H1 (cell line): Measurements from ENCODE around the gene SOX10. TPM values are rescaled to one million over a fixed set of nuclear protein-coding genes. Genes with fewer than 3 reads are reported as not detected.

Source experiments
- CTCF ChIA-PET: fragments of 300-600 bp; sonication (Branson Sonifier 250); formaldehyde crosslinking; loops from one replicate; lab custom pipeline; 2021; ENCODE audit not compliant: partially characterized antibody; lab: Charles Lee
- POLR2A ChIA-PET: fragments of 300-600 bp; sonication (Branson Sonifier 250); formaldehyde crosslinking; loops from one replicate; lab custom pipeline; 2021; ENCODE audit warnings: inconsistent platforms; ENCODE audit not compliant: partially characterized antibody; lab: Charles Lee
- DNase-seq, 2 experiments: peaks; one replicate each; pipeline versions ENCODE4 v3.0.0 to v3.0.0-alpha.2; 2010 to 2022; ENCODE audit warnings: low spot score in 2 of 2, low read depth in 1 of 2, mixed read lengths in 1 of 2
- FAIRE-seq: peaks from 2 replicates; lab custom pipeline; 2011; peaks lifted over from hg19 to GRCh38; lab: Jason Lieb, UNC
- H2AFZ ChIP-seq: 2 replicates; pipeline ENCODE4 v1.8.1; 2012; ENCODE audit warnings: low read length, inconsistent platforms
- H2AK5ac ChIP-seq: 2 replicates; pipeline ENCODE4 v1.6.1; 2013; ENCODE audit warnings: low read depth, low read length
- H2BK120ac ChIP-seq: replicated peaks from 2 replicates; pipeline ENCODE3; 2013; ENCODE audit warnings: low read depth, low read length, inconsistent platforms
- H2BK12ac ChIP-seq: 2 replicates; pipeline ENCODE4 v1.6.1; 2013; ENCODE audit warnings: low read depth, low read length
- H2BK15ac ChIP-seq: 2 replicates; pipeline ENCODE4 v1.6.1; 2013; ENCODE audit warnings: low read length
- H2BK20ac ChIP-seq: 2 replicates; pipeline ENCODE4 v1.6.1; 2013; ENCODE audit warnings: low read length
- H2BK5ac ChIP-seq: 2 replicates; pipeline ENCODE4 v1.6.1; 2013; ENCODE audit warnings: low read depth, low read length
- H3K14ac ChIP-seq: 2 replicates; pipeline ENCODE4 v1.6.1; 2013; ENCODE audit warnings: inconsistent platforms; ENCODE audit not compliant: insufficient read length
- H3K18ac ChIP-seq: 2 replicates; pipeline ENCODE4 v1.6.1; 2013; ENCODE audit warnings: low read length; ENCODE audit errors: extremely low read depth
- H3K23ac ChIP-seq: 2 replicates; pipeline ENCODE4 v1.6.1; 2013; ENCODE audit warnings: inconsistent platforms; ENCODE audit not compliant: insufficient read length
- H3K23me2 ChIP-seq: 2 replicates; pipeline ENCODE4 v1.6.1; 2013; ENCODE audit warnings: low read depth, low read length
- H3K27ac ChIP-seq: 2 replicates; pipeline ENCODE4 v1.6.1; 2011; ENCODE audit warnings: low read depth, low read length, inconsistent platforms
- H3K27me3 ChIP-seq, 4 experiments: replicated peaks in 1 of 4; 1 replicate in 1 of 4; 2 replicates in 3 of 4; pipeline versions ENCODE4 v1.6.1 to v1.8.1; 2011 to 2013; ENCODE audit warnings: low read length in 3 of 4, mild to moderate bottlenecking in 3 of 4, inconsistent platforms in 2 of 4, mixed read lengths in 2 of 4, moderate library complexity in 1 of 4; ENCODE audit not compliant: control insufficient read depth in 3 of 4, insufficient read depth in 3 of 4; ENCODE audit errors: extremely low read depth in 1 of 4
- H3K36me3 ChIP-seq, 4 experiments: 2 replicates each; pipeline versions ENCODE4 v1.6.1 to v1.8.1; 2011 to 2013; ENCODE audit warnings: mild to moderate bottlenecking in 4 of 4, low read length in 3 of 4, moderate library complexity in 2 of 4, control low read depth in 1 of 4, inconsistent platforms in 1 of 4; ENCODE audit not compliant: insufficient read depth in 4 of 4, control insufficient read depth in 2 of 4
- H3K4ac ChIP-seq: replicated peaks from 2 replicates; pipeline ENCODE3; 2013; ENCODE audit warnings: low read length, low read depth, mixed read lengths, inconsistent platforms; ENCODE audit not compliant: insufficient read length
- H3K4me1 ChIP-seq, 4 experiments: replicated peaks in 1 of 4; 1 replicate in 1 of 4; 2 replicates in 3 of 4; pipeline versions ENCODE4 v1.6.1 to v1.8.1; 2011 to 2013; ENCODE audit warnings: low read length in 3 of 4, inconsistent platforms in 2 of 4, mixed read lengths in 1 of 4; ENCODE audit not compliant: insufficient read depth in 4 of 4, control insufficient read depth in 3 of 4
- H3K4me2 ChIP-seq, 2 experiments: 2 replicates each; pipeline versions ENCODE4 v1.6.1 to v1.8.1; 2011 to 2013; ENCODE audit warnings: low read depth in 2 of 2, low read length in 2 of 2, control low read depth in 1 of 2, inconsistent platforms in 1 of 2, mild to moderate bottlenecking in 1 of 2; ENCODE audit not compliant: insufficient read depth in 1 of 2
- H3K4me3 ChIP-seq, 4 experiments: fragments of 200-600, 300-600 bp in 1 of 4; sonication (generic), shearing (Covaris generic), sonication (Bioruptor Twin) in 1 of 4; 2 replicates each; pipeline versions ENCODE4 v1.5.1 to v1.8.1; 2011 to 2016; ENCODE audit warnings: low read length in 4 of 4, low read depth in 3 of 4, control low read depth in 2 of 4, inconsistent platforms in 2 of 4, mild to moderate bottlenecking in 2 of 4, mixed read lengths in 1 of 4, moderate library complexity in 1 of 4; ENCODE audit not compliant: insufficient read depth in 2 of 4; ENCODE audit errors: extremely low read depth in 1 of 4
- H3K56ac ChIP-seq: replicated peaks from 2 replicates; pipeline ENCODE3; 2013; ENCODE audit warnings: low read depth, mild to moderate bottlenecking, mixed read lengths, low read length, inconsistent platforms; ENCODE audit not compliant: insufficient read length
- H3K79me1 ChIP-seq: 2 replicates; pipeline ENCODE4 v1.6.1; 2013; ENCODE audit warnings: low read depth, low read length, control low read depth
- H3K79me2 ChIP-seq, 2 experiments: 2 replicates each; pipeline versions ENCODE4 v1.6.1 to v1.8.1; 2012 to 2013; ENCODE audit warnings: low read length in 2 of 2, mild to moderate bottlenecking in 2 of 2, inconsistent platforms in 1 of 2; ENCODE audit not compliant: insufficient read depth in 2 of 2, control insufficient read depth in 1 of 2
- H3K9ac ChIP-seq, 4 experiments: replicated peaks in 1 of 4; 1 replicate in 1 of 4; 2 replicates in 3 of 4; pipeline versions ENCODE4 v1.6.1 to v1.8.1; 2011 to 2013; ENCODE audit warnings: low read depth in 3 of 4, low read length in 3 of 4, control low read depth in 2 of 4, mild to moderate bottlenecking in 2 of 4, moderate library complexity in 2 of 4, inconsistent platforms in 1 of 4; ENCODE audit errors: extremely low read depth in 1 of 4
- H3K9me3 ChIP-seq, 2 experiments: 2 replicates each; pipeline versions ENCODE4 v1.6.1 to v1.8.1; 2012 to 2013; ENCODE audit warnings: mild to moderate bottlenecking in 2 of 2, moderate library complexity in 2 of 2, control low read depth in 1 of 2, inconsistent platforms in 1 of 2, low read depth in 1 of 2, low read length in 1 of 2, mixed read lengths in 1 of 2; ENCODE audit not compliant: insufficient read depth in 2 of 2
- H4K20me1 ChIP-seq, 2 experiments: replicated peaks in 1 of 2; 2 replicates each; pipeline versions ENCODE3 to v1.8.1; 2011 to 2013; ENCODE audit warnings: inconsistent platforms in 2 of 2, low read length in 2 of 2, mild to moderate bottlenecking in 1 of 2; ENCODE audit not compliant: insufficient read depth in 2 of 2, control insufficient read depth in 1 of 2
- H4K5ac ChIP-seq: 2 replicates; pipeline ENCODE4 v1.6.1; 2013; ENCODE audit warnings: low read length, low read depth, mixed read lengths, inconsistent platforms; ENCODE audit not compliant: insufficient read length
- H4K8ac ChIP-seq: 2 replicates; pipeline ENCODE4 v1.8.0; 2013; ENCODE audit warnings: mild to moderate bottlenecking, moderate library complexity, low read length, inconsistent platforms; ENCODE audit not compliant: insufficient read depth; ENCODE audit errors: extremely low read depth
- H4K91ac ChIP-seq: replicated peaks from 2 replicates; pipeline ENCODE3; 2013; ENCODE audit warnings: low read length, mixed read lengths, inconsistent platforms; ENCODE audit not compliant: insufficient read length
- BACH1 ChIP-seq: IDR thresholded peaks from 2 replicates; pipeline ENCODE4 v1.6.1; 2012; ENCODE audit warnings: low read length, improper control_type of control experiment
- BCL11A ChIP-seq, 2 experiments: IDR thresholded peaks; one replicate each; pipeline ENCODE4 v1.6.1; 2011; ENCODE audit warnings: low read depth in 2 of 2, low read length in 2 of 2, mild to moderate bottlenecking in 2 of 2
- CBX8 ChIP-seq: fragments of 300-800, 300-1000 bp; sonication (generic); IDR thresholded peaks from 2 replicates; pipeline ENCODE4 v1.7.1; 2016; ENCODE audit warnings: low read depth, low read length, borderline replicate concordance
- CHD1 ChIP-seq: IDR thresholded peaks from 2 replicates; pipeline ENCODE4 v1.6.1; 2012; ENCODE audit warnings: low read depth, low read length, improper control_type of control experiment
- CTBP2 ChIP-seq: IDR thresholded peaks from 2 replicates; pipeline ENCODE4 v1.7.0; 2011; ENCODE audit warnings: borderline replicate concordance, mild to moderate bottlenecking, moderate library complexity, mixed read lengths, low read length; ENCODE audit not compliant: insufficient read depth, insufficient read length
- GABPA ChIP-seq: IDR thresholded peaks from 2 replicates; pipeline ENCODE4 v1.6.1; 2011; ENCODE audit warnings: mild to moderate bottlenecking, low read length, moderate library complexity, borderline replicate concordance; ENCODE audit not compliant: insufficient read depth
- GTF2F1 ChIP-seq: IDR thresholded peaks from 2 replicates; pipeline ENCODE4 v1.6.1; 2012; ENCODE audit warnings: low read depth, low read length, improper control_type of control experiment, borderline replicate concordance
- NANOG ChIP-seq: IDR thresholded peaks from 2 replicates; pipeline ENCODE4 v1.6.1; 2011; ENCODE audit warnings: low read length, low read depth, mild to moderate bottlenecking, inconsistent platforms; ENCODE audit not compliant: insufficient read depth, poor library complexity, severe bottlenecking
- POU5F1 ChIP-seq: IDR thresholded peaks from 2 replicates; pipeline ENCODE4 v1.6.1; 2011; ENCODE audit warnings: low read depth, mild to moderate bottlenecking, low read length, moderate library complexity
- RAD21 ChIP-seq, 2 experiments: IDR thresholded peaks in 1 of 2; conservative IDR thresholded peaks in 1 of 2; 2 replicates each; pipeline ENCODE4 v1.6.1; 2011; ENCODE audit warnings: low read depth in 2 of 2, low read length in 2 of 2, improper control_type of control experiment in 1 of 2, inconsistent platforms in 1 of 2, mild to moderate bottlenecking in 1 of 2, moderate library complexity in 1 of 2
- SP2 ChIP-seq: IDR thresholded peaks from 2 replicates; pipeline ENCODE4 v1.6.1; 2012; ENCODE audit warnings: mild to moderate bottlenecking, low read length, inconsistent platforms
- TEAD4 ChIP-seq: IDR thresholded peaks from 2 replicates; pipeline ENCODE4 v1.6.1; 2012; ENCODE audit warnings: low read depth, low read length, inconsistent platforms, mixed read lengths
- YY1 ChIP-seq: IDR thresholded peaks from 2 replicates; pipeline ENCODE4 v1.6.1; 2011; ENCODE audit warnings: low read depth, mild to moderate bottlenecking, low read length
- whole genome bisulfite sequencing, 2 experiments: shearing (Covaris generic) in 1 of 2; methylation state at CpG; one replicate each; pipeline versions ENCODE4 v1.1.6 to v1.1.7; 2013 to 2015; ENCODE audit warnings: low lambda C conversion rate in 2 of 2, mixed read lengths in 2 of 2, inconsistent platforms in 1 of 2, low coverage in 1 of 2, missing lambda C conversion rate in 1 of 2; ENCODE audit not compliant: insufficient replicate concordance in 2 of 2, insufficient coverage in 1 of 2, insufficient read length in 1 of 2; ENCODE audit errors: extremely low coverage in 1 of 2, missing lambda C conversion rate in 1 of 2; 5-methylcytosine and 5-hydroxymethylcytosine counted together
- polyA plus RNA-seq, 7 experiments: library from polyadenylated mRNA; depleted of rRNA in 3 of 7; stranded (reverse) in 5 of 7; unstranded in 2 of 7; fragments of >200 nt in 5 of 7; fragments of 200-250 nt in 2 of 7; gene quantifications; 1 replicate in 5 of 7; 2 replicates in 1 of 7; 4 replicates in 1 of 7; pipeline versions ENCODE4 v1.2.1 to v1.2.3, GENCODE V29; 2011 to 2013; ENCODE audit warnings: missing spikeins in 2 of 7, mixed read lengths in 2 of 7
- total RNA-seq: library from RNA; stranded (reverse); fragmentation: NEBNext Ultra II Directional; extraction: Animal tissue kit (Norgen Biotek cat#: 25700); gene quantifications from 2 replicates; pipeline ENCODE4 v1.2.1, GENCODE V29; 2021
- TF ChIP-seq, protein P1 (sequence below): IDR thresholded peaks from 2 replicates; pipeline ENCODE4 v1.6.1; 2012; ENCODE audit warnings: inconsistent platforms

SOX10 gene
- total and polyA plus RNA-seq, 2 of the 8 experiments (the other 6 are each of a cell fraction or from before 2014, with no cell fraction given): 2.7 TPM

DNA sequence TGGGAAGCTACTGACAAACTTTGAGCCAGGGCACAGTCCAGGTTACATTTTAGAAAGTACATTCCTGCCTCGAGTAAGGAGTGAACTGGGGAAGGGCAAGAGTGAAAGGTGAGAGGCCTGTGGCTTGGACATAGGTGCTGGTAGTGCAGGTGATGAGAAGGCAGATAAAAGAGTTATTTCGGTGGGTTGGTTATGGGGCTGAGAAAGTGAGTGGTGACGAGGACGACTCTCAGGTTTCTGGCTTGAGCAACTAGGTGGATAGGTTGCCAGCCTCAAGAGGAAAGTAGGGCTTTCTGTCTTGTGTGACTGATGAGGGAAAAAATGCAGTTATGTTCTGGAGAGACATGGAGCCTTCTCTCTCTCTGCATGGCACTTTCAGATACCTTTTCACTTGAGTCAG, 27.1 kb downstream of the SOX10 start:
- Histone ChIP-seq H3K4me1 (peaks cover 0 to 6% (median 3%) of the 10 kb centered on the region in 4 experiments; a peak in 4 of 7 replicates), H4K8ac (no peak overlapping the region), H2BK15ac (no peak overlapping the region), H3K27me3 (no peaks in the 10 kb centered on the region; a peak in 4 of 7 replicates), H3K79me1 (peaks cover 4% of the 10 kb centered on the region), H4K91ac (no peak overlapping the region), H3K79me2 (peaks cover 0 to 16% of the 10 kb centered on the region in 2 experiments; a peak in 2 of 4 replicates), H3K56ac (no peak overlapping the region), H3K4me2 (no peak overlapping the region), H2AFZ (no peak overlapping the region), H4K20me1 (peaks cover 0 to 5% of the 10 kb centered on the region in 2 experiments), H3K36me3 (peaks cover 16 to 42% (median 39%) of the 10 kb centered on the region in 4 experiments), H2BK12ac (no peak overlapping the region), H2AK5ac (no peak overlapping the region), H3K18ac (no peak overlapping the region), H3K4ac (no peak overlapping the region), H3K23ac (no peak overlapping the region), H2BK5ac (no peak overlapping the region), H3K9ac (no peak overlapping the region), H3K9me3 (no peaks in the 10 kb centered on the region), H3K23me2 (peaks cover 6% of the 10 kb centered on the region), H4K5ac (no peak overlapping the region), H3K27ac (no peak overlapping the region), H3K14ac (no peak overlapping the region), H2BK20ac (no peak overlapping the region), H2BK120ac (no peak overlapping the region), H3K4me3 (no peak overlapping the region)
- ChIA-PET POLR2A (interaction anchor here (1.0 kb wide), 2 partner anchors 13 to 78 kb away, joined by 3 to 4 read pairs; no protein-coding TSS in a partner anchor), CTCF (interaction anchor here (1.3 to 7.9 kb wide), 2 partner anchors 9 to 25 kb away, joined by 3 to 48 read pairs; no protein-coding TSS in a partner anchor)
- WGBS, 2 experiments: 93% methylated on average over 4 of the region's 4 CpGs; no CpG with 5 or more reads in 1 of the 2 experiments
- no peak for DNase-seq
- no peak for FAIRE-seq
- TF ChIP-seq BCL11A (IDR thresholded peaks at IDR 0.05; ENCODE audit: low read depth in 2 of 2, low read length in 2 of 2) (no peak), NANOG (no peak), BACH1 (no peak), YY1 (no peak), CHD1 (no peak), SP2 (no peak), GTF2F1 (no peak), GABPA (no peak), CBX8 (no peak), TEAD4 (no peak), RAD21 (IDR thresholded peaks at IDR 0.05 in 1 of 2, conservative IDR thresholded peaks at IDR 0.05 in 1 of 2; ENCODE audit: low read depth in 2 of 2, low read length in 2 of 2) (no peak), CTBP2 (no peak), POU5F1 (no peak)
- TF ChIP-seq, protein P1, sequence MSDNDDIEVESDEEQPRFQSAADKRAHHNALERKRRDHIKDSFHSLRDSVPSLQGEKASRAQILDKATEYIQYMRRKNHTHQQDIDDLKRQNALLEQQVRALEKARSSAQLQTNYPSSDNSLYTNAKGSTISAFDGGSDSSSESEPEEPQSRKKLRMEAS: no peak
